Measurements from ENCODE around the gene PDZD2.
"Not testable (repeated sequence)": the region's sequence is repeated elsewhere in the genome, so short reads cannot be mapped to it uniquely, and the experiment has no call there.

The PDZD2 gene

GRCh38 chr5:31638748-31639418 is at the start of gene PDZD2:
Gene PDZD2, plus strand, starts transcription at chr5:31639131.
- in situ Hi-C loops (cut with MboI; ENCODE audit: low sequenced_read_pairs), result no loop called here

DNA sequence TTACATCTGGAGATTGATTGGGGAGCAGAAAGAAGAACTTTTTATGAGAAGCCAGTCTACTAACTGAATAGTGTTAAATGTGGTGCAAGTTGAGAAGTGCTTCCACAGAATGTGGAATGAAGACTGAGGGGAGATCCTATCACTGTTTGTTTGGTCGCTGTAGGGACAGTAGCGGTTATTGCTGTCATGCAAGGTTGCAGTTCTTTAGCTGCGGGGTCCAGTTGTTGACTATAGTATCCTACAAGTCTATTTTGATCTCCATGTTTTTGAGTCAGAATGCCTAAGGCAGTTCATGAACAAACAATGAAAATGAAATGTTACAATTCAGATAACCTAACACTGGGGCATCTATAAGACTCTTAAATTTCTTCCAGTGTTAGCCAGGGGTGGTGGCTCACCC is 45.3 kb upstream of the PDZD2 start:
- in situ Hi-C loops (cut with MboI; ENCODE audit: low sequenced_read_pairs), result no loop called here

GRCh38 chr5:31596354-31596753 is 42.6 kb upstream of the PDZD2 start:
- in situ Hi-C loops (cut with MboI; ENCODE audit: low sequenced_read_pairs), result no loop called here

DNA sequence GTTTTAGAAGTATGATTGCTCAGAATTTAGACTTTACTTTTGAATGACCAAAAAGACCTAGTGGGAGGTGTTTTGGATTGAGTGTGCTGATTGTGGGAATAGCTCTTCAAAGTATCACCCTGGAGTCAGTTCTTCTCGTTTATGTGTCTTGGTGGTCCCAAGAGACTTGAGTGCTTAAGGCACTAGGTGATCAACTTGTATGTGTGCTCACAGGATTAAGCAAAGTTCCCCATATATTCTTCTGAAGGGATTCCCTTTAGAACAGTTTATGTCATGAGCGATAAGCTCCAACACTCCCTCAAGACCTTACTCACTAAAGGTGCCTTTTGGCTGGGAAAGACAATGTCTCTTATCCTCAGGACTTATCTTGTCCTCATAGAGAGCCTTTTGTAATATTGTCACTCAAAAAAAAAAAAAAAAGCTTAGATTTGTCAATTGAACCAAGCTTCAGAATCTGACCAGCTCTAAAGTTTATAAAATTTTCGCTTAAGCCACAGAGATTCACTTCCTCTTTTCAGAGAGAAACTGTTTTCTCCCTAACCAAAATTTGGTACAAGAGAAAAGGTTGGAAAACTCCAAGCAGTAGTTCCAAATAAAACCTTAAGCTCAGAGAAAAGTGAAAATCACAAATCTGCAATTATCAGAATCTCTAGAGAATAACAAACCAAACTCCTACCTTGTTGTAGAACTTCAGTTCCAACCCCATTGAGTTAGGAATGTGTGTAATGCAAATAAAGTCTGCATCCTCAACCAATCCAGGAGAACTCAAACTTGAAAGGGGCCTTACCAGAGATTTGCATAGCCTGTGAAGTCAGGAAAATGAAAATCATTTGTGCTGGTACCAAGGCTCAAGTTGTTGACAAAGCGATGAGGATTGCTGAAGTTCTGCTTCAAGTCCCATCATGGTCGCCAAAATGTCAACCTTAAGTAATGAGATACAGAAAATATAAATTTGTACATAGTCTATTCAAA is 40.0 kb upstream of the PDZD2 start:
- in situ Hi-C loops (cut with MboI; ENCODE audit: low sequenced_read_pairs), result no loop called here

- in situ Hi-C loops (cut with MboI; ENCODE audit: low sequenced_read_pairs), result not testable (repeated sequence)
Measured at GRCh38 chr5:31602305-31602704, 36.6 kb upstream of the PDZD2 start.

GRCh38 chr5:31604240-31604639 is 34.7 kb upstream of the PDZD2 start:
- in situ Hi-C loops (cut with MboI; ENCODE audit: low sequenced_read_pairs), result no loop called here

GRCh38 chr5:31604644-31605043 is 34.3 kb upstream of the PDZD2 start:
- in situ Hi-C loops (cut with MboI; ENCODE audit: low sequenced_read_pairs), result no loop called here

DNA sequence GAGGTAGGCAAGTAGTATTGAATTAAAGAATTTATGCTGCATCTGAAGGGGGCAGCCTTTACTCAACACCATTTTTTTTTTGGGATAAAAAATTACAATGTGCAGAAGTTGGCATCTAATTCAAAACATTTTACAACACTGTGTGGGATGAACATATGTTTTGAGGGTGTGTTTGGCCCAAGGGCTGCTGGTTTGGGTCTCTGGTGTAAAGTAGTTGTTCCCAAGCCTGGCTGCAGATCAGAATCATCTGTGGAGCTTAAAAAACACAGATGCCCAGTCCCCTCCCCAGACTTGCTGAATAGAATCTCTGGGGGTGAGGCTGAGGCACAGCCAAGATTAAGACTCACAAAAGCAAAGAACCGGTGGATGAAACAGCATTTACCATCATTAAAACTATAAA is 33.0 kb upstream of the PDZD2 start:
- in situ Hi-C loops (cut with MboI; ENCODE audit: low sequenced_read_pairs), result no loop called here

GRCh38 chr5:31607546-31607945 is 31.4 kb upstream of the PDZD2 start:
- in situ Hi-C loops (cut with MboI; ENCODE audit: low sequenced_read_pairs), result no loop called here

GRCh38 chr5:31611002-31611401 is 27.9 kb upstream of the PDZD2 start:
- in situ Hi-C loops (cut with MboI; ENCODE audit: low sequenced_read_pairs), result no loop called here

GRCh38 chr5:31613651-31614050 is 25.3 kb upstream of the PDZD2 start:
- in situ Hi-C loops (cut with MboI; ENCODE audit: low sequenced_read_pairs), result no loop called here

DNA sequence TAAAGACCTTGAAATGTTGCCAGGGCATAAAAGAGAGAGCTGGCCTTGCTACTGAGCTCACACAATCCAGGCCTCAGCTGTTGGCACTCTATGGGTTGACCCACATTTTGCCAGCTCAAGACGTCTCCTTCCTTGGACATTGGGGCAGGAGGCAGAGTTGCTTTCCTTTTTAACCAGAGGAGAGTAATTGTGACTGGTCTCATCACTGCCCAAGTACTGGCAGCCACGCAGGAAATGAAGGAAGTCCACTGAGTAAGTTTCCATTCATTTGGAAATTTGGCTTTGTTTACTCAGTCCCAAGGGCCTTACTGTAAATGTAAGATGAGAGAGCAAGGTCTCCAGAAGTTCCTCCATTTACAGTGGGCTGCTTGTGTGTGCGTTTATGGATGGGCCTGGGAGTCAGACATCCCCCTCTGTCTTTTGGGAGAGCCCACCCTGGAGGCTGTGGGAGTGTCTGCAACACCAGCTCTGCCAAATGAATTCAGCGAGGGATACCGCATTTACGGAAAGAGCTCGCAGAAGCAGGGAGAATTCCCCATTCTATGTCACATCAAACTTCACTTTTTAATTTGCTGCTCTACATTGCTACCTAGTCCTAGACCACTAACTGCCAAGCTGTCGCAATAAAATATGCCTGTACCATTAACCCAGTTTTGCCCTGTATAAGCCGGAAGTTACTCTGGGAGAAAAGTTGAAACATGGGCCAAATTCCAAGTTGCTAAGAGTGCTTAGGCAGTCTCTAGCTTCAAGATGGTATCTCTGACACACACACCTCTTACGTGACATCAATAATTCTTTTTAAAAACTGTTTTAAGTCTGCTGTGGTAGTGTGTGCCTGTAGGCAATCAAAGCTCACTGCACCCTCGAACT is 24.5 kb upstream of the PDZD2 start:
- in situ Hi-C loops (cut with MboI; ENCODE audit: low sequenced_read_pairs), result no loop called here

- in situ Hi-C loops (cut with MboI; ENCODE audit: low sequenced_read_pairs), result no loop called here
Measured at GRCh38 chr5:31617867-31618266, 21.1 kb upstream of the PDZD2 start.

DNA sequence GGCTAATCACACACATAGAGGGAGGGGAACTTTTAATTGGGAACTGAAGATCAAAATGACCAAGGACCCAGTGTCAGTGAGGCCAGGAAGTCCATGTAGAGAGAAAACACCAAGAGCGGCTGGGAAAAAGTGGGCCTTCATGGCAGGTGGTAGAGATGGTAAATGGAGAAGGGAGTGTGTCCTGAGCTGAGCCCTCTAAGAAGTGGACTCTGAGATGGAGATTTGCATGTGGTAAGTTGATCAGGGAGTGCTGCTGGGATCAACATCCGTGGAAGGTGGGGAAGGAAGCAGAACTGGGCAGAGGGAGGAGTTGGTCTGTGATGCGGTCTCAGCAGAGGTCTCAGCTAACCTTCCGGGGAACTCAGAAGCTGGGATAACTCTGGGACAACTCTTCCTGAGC is 18.9 kb upstream of the PDZD2 start:
- in situ Hi-C loops (cut with MboI; ENCODE audit: low sequenced_read_pairs), result no loop called here

- in situ Hi-C loops (cut with MboI; ENCODE audit: low sequenced_read_pairs), result no loop called here
Measured at GRCh38 chr5:31623249-31623648, 15.7 kb upstream of the PDZD2 start.

GRCh38 chr5:31625394-31625793 is 13.5 kb upstream of the PDZD2 start:
- in situ Hi-C loops (cut with MboI; ENCODE audit: low sequenced_read_pairs), result no loop called here

GRCh38 chr5:31626156-31626555 is 12.8 kb upstream of the PDZD2 start:
- in situ Hi-C loops (cut with MboI; ENCODE audit: low sequenced_read_pairs), result no loop called here

GRCh38 chr5:31626604-31627234 is 12.2 kb upstream of the PDZD2 start:
- in situ Hi-C loops (cut with MboI; ENCODE audit: low sequenced_read_pairs), result no loop called here

DNA sequence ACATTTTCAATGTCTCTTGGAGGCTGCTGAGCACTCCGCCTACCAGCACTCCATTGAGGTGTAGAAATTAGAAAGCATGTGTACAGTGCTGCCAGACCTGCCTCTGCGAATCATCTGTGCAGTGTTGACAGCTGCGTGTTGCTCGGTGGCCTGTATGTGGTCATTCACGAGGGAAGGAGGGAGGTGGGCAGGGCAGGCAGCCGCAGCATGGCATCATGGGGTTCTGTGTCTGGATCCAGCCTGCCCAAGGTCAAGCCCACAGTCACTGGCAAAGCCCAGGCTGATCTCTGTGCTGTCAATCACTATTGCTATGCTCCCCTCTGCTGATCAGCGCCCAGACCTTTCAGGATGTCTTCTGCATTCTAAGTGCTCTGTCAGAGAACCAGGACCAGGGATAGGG is 8.0 kb upstream of the PDZD2 start:
- in situ Hi-C loops (cut with MboI; ENCODE audit: low sequenced_read_pairs), result no loop called here

- in situ Hi-C loops (cut with MboI; ENCODE audit: low sequenced_read_pairs), result no loop called here
Measured at GRCh38 chr5:31632460-31632859, 6.5 kb upstream of the PDZD2 start.

- in situ Hi-C loops (cut with MboI; ENCODE audit: low sequenced_read_pairs), result no loop called here
Measured at GRCh38 chr5:31635446-31635845, 3.5 kb upstream of the PDZD2 start.

All from hTERT RPE-1 (cell line).